Naive B cell (primary cell): ENCODE results near the gene HOXC12. TPM values are rescaled to one million over a fixed set of nuclear protein-coding genes. Genes with fewer than 3 reads are reported as not detected.
A peak's percentile ranks its signal among the peaks of the same experiment; 100 is the strongest.

Experiments used
- ATAC-seq, 2 donors: fragments of 150-1000 bp; cut with Tn5 transposase; 2 replicates each; pipeline ENCODE4 v1.10.0; 2021; ENCODE audit warnings: low read depth in 2 of 2, mild to moderate bottlenecking in 2 of 2, moderate library complexity in 2 of 2
- DNase-seq: peaks from one replicate; pipeline ENCODE4 v3.0.0; 2022
- H3K27ac Mint-ChIP-seq, 6 donors: one replicate each; pipeline ENCODE4 v1.8.0; 2020 to 2022; ENCODE audit warnings: mild to moderate bottlenecking in 6 of 6, mixed read lengths in 6 of 6, moderate library complexity in 5 of 6, inconsistent platforms in 2 of 6
- H3K27me3 Mint-ChIP-seq, 3 donors: one replicate each; pipeline ENCODE4 v1.8.0; 2021 to 2022; ENCODE audit warnings: mixed read lengths in 3 of 3, mild to moderate bottlenecking in 1 of 3
- H3K36me3 Mint-ChIP-seq, 2 donors: one replicate each; pipeline ENCODE4 v1.8.0; 2020 to 2022; ENCODE audit warnings: mixed read lengths in 2 of 2, inconsistent platforms in 1 of 2, mild to moderate bottlenecking in 1 of 2
- H3K4me1 Mint-ChIP-seq, 3 donors: one replicate each; pipeline ENCODE4 v1.8.0; 2020 to 2022; ENCODE audit warnings: mixed read lengths in 3 of 3, inconsistent platforms in 1 of 3, mild to moderate bottlenecking in 1 of 3, moderate library complexity in 1 of 3
- H3K4me3 Mint-ChIP-seq, 8 donors: one replicate each; pipeline ENCODE4 v1.8.0; 2020 to 2022; ENCODE audit warnings: mild to moderate bottlenecking in 8 of 8, mixed read lengths in 8 of 8, moderate library complexity in 8 of 8, inconsistent platforms in 2 of 8
- H3K9me3 Mint-ChIP-seq, 7 donors: one replicate each; pipeline ENCODE4 v1.8.0; 2020 to 2022; ENCODE audit warnings: mixed read lengths in 7 of 7, mild to moderate bottlenecking in 5 of 7, inconsistent platforms in 2 of 7, moderate library complexity in 1 of 7
- polyA plus RNA-seq, 6 donors: library from polyadenylated mRNA; unstranded; fragments of 300-500 nt; fragmentation: Illumina TruSeq; gene quantifications; one replicate each; pipeline ENCODE4 v1.2.3, GENCODE V29; 2021; ENCODE audit warnings: low read depth in 6 of 6

Gene HOXC12
- polyA plus RNA-seq, 6 donors from 2014 or later: not detected

- Mint-ChIP-seq H3K27me3 (peaks cover 74 to 93% (median 93%) of the 10 kb centered on the region in 3 donors), H3K4me1 (peaks cover 30 to 56% (median 42%) of the 10 kb centered on the region in 3 donors), H3K9me3 (peaks cover 0 to 37% (median 10%) of the 10 kb centered on the region in 7 donors), H3K4me3 (peak overlapping the region in 7 of 8 donors; percentile 6 to 83 (median 53)), H3K36me3 (peaks cover 0 to 26% of the 10 kb centered on the region in 2 donors), H3K27ac (peak overlapping the region in 5 of 6 donors; percentile 72 to 95 (median 85))
- DNase-seq (no peak), ATAC-seq (peak in 1 of 2 donors; percentile 28)
These were observed 31.4 kb downstream of the HOXC12 start for GRCh38 chr12:53985994-53986685.

DNA sequence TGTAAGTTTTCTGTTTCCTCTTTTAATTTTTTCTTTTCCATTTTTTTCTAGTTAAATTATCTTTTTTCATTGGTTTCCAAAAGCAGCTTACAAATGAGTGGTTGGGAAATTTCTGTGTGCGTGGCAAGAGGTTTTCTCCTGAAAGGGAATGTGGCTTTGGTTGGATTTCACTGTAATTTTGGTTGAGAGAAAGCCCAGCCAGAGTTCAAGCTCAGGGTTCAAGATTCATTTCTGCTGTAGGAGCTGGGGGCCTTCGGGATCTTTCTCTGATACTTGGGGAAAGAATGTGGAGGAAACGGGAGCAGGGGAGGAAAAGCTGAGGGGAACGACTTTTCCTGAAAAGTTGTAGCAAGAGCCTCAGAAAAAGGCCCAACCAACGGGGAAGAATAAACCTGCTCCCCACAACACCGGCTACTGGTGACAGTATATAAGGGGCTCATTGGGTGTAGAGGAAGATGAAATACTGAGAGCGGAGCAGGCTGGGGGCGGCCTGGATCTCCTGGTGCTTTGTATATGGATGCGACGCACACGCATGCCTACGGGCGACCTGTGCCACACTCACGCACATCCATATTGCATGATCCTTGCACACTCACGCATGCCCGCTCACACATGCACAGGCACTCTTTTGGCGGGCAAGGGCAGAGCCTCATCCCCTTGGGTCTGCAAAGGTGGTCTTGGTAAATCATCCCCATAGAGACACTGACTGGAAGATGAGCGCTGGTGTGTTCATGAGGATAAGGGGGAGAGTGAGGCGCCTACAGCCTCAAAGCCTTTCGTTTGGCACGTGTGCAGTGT lies 32.2 kb downstream of the HOXC12 start:
- peaks cover 0 to 37% (median 10%) of the 10 kb centered on the region in 7 donors for H3K9me3 Mint-ChIP-seq
- H3K27me3 Mint-ChIP-seq: peaks cover 76 to 93% (median 93%) of the 10 kb centered on the region in 3 donors
- no peak for ATAC-seq
- H3K27ac Mint-ChIP-seq: peak overlapping the region in 3 of 6 donors; percentile 70 to 86 (median 72)
- DNase-seq: no peak
- peak overlapping the region in 6 of 8 donors; percentile 22 to 60 (median 54) for H3K4me3 Mint-ChIP-seq
- H3K4me1 Mint-ChIP-seq: peaks cover 30 to 57% (median 37%) of the 10 kb centered on the region in 3 donors
- peaks cover 0 to 26% of the 10 kb centered on the region in 2 donors for H3K36me3 Mint-ChIP-seq

GRCh38 chr12:53987787-53988230 lies 33.1 kb downstream of the HOXC12 start:
- H3K36me3 Mint-ChIP-seq: peaks cover 0 to 26% of the 10 kb centered on the region in 2 donors
- peaks cover 0 to 31% (median 10%) of the 10 kb centered on the region in 7 donors for H3K9me3 Mint-ChIP-seq
- no peak for ATAC-seq
- peaks cover 30 to 57% (median 37%) of the 10 kb centered on the region in 3 donors for H3K4me1 Mint-ChIP-seq
- DNase-seq: no peak
- H3K4me3 Mint-ChIP-seq: peak overlapping the region in 3 of 8 donors; percentile 19 to 60 (median 30)
- H3K27ac Mint-ChIP-seq: no peak overlapping the region
- peaks cover 76 to 96% (median 93%) of the 10 kb centered on the region in 3 donors for H3K27me3 Mint-ChIP-seq

GRCh38 chr12:53988541-53989226 lies 34.0 kb downstream of the HOXC12 start:
- Mint-ChIP-seq H3K4me3 (peak overlapping the region in 6 of 8 donors; percentile 13 to 64 (median 56)), H3K9me3 (peaks cover 0 to 28% (median 5%) of the 10 kb centered on the region in 7 donors), H3K4me1 (peaks cover 31 to 55% (median 38%) of the 10 kb centered on the region in 3 donors), H3K36me3 (peaks cover 0 to 30% of the 10 kb centered on the region in 2 donors), H3K27ac (peak overlapping the region in 2 of 6 donors; percentile 83 to 95), H3K27me3 (peaks cover 76 to 96% (median 93%) of the 10 kb centered on the region in 3 donors)
- ATAC-seq (no peak), DNase-seq (no peak)

- Mint-ChIP-seq H3K27me3 (peaks cover 78 to 99% (median 98%) of the 10 kb centered on the region in 3 donors), H3K9me3 (peaks cover 0 to 29% (median 7%) of the 10 kb centered on the region in 7 donors), H3K4me3 (peak overlapping the region in 7 of 8 donors; percentile 13 to 64 (median 60)), H3K27ac (peak overlapping the region in 2 of 6 donors; percentile 83 to 91), H3K4me1 (peaks cover 36 to 56% (median 46%) of the 10 kb centered on the region in 3 donors), H3K36me3 (peaks cover 0 to 36% of the 10 kb centered on the region in 2 donors)
- DNase-seq: no peak
- no peak for ATAC-seq
These were observed 34.8 kb downstream of the HOXC12 start for GRCh38 chr12:53989227-53990113.

- no peak for DNase-seq
- Mint-ChIP-seq H3K4me1 (peaks cover 38 to 55% (median 48%) of the 10 kb centered on the region in 3 donors), H3K9me3 (peaks cover 0 to 33% (median 7%) of the 10 kb centered on the region in 7 donors), H3K36me3 (peaks cover 0 to 34% of the 10 kb centered on the region in 2 donors), H3K27me3 (peaks cover 86 to 100% (median 97%) of the 10 kb centered on the region in 3 donors), H3K4me3 (peak overlapping the region in 2 of 8 donors; percentile 46 to 60), H3K27ac (peak overlapping the region in 3 of 6 donors; percentile 10 to 91 (median 64))
- no peak for ATAC-seq
These were observed 35.8 kb downstream of the HOXC12 start for GRCh38 chr12:53990311-53991076.

- peaks cover 42 to 55% (median 51%) of the 10 kb centered on the region in 3 donors for H3K4me1 Mint-ChIP-seq
- no peak for DNase-seq
- peak overlapping the region in 3 of 8 donors; percentile 6 to 42 (median 13) for H3K4me3 Mint-ChIP-seq
- peak overlapping the region in 2 of 6 donors; percentile 64 to 89 for H3K27ac Mint-ChIP-seq
- peaks cover 0 to 33% of the 10 kb centered on the region in 2 donors for H3K36me3 Mint-ChIP-seq
- H3K27me3 Mint-ChIP-seq: peaks cover 86 to 100% (median 99%) of the 10 kb centered on the region in 3 donors
- ATAC-seq: no peak
- H3K9me3 Mint-ChIP-seq: peaks cover 0 to 33% (median 7%) of the 10 kb centered on the region in 7 donors
These were observed 36.4 kb downstream of the HOXC12 start for GRCh38 chr12:53991077-53991460.

- Mint-ChIP-seq H3K36me3 (peaks cover 0 to 33% of the 10 kb centered on the region in 2 donors), H3K4me1 (peaks cover 46 to 62% (median 57%) of the 10 kb centered on the region in 3 donors)
These were observed 37.7 kb downstream of the HOXC12 start for GRCh38 chr12:53992377-53992889.

GRCh38 chr12:53993162-53994008 lies 38.7 kb downstream of the HOXC12 start:
- peaks cover 0 to 18% (median 4%) of the 10 kb centered on the region in 7 donors for H3K9me3 Mint-ChIP-seq

More at GRCh38 chr12:53992377-53992889, 37.7 kb downstream of the HOXC12 start:
- ATAC-seq: no peak
- peaks cover 0 to 20% (median 4%) of the 10 kb centered on the region in 7 donors for H3K9me3 Mint-ChIP-seq
- DNase-seq: no peak
- peak overlapping the region in 2 of 8 donors; percentile 42 to 86 for H3K4me3 Mint-ChIP-seq
- peaks cover 84 to 99% (median 92%) of the 10 kb centered on the region in 3 donors for H3K27me3 Mint-ChIP-seq
- H3K27ac Mint-ChIP-seq: peak overlapping the region in 2 of 6 donors; percentile 20 to 83

GRCh38 chr12:53994009-53994263 lies 39.2 kb downstream of the HOXC12 start:
- Mint-ChIP-seq H3K4me3 (peak overlapping the region; percentile 34 to 86 (median 76)), H3K27ac (peak overlapping the region in 4 of 6 donors; percentile 71 to 97 (median 94)), H3K4me1 (peaks cover 43 to 64% (median 63%) of the 10 kb centered on the region in 3 donors), H3K27me3 (peaks cover 79 to 99% (median 92%) of the 10 kb centered on the region in 3 donors), H3K36me3 (peaks cover 0 to 26% of the 10 kb centered on the region in 2 donors), H3K9me3 (peaks cover 0 to 18% (median 7%) of the 10 kb centered on the region in 7 donors)
- ATAC-seq (no peak), DNase-seq (no peak)

More at GRCh38 chr12:53993162-53994008, 38.7 kb downstream of the HOXC12 start:
- Mint-ChIP-seq H3K27me3 (peaks cover 79 to 99% (median 92%) of the 10 kb centered on the region in 3 donors), H3K4me3 (peak overlapping the region in 7 of 8 donors; percentile 34 to 86 (median 78)), H3K4me1 (peaks cover 46 to 68% (median 63%) of the 10 kb centered on the region in 3 donors), H3K27ac (peak overlapping the region; percentile 34 to 97 (median 82)), H3K36me3 (peaks cover 0 to 29% of the 10 kb centered on the region in 2 donors)
- DNase-seq (no peak), ATAC-seq (no peak)
